HUES6 (cell line): Measurements from ENCODE around the gene TMF1.
A peak's percentile ranks its signal among the peaks of the same experiment; 100 is the strongest.

Experiments used
- H3K27ac ChIP-seq: 2 replicates; pipeline ENCODE4 v1.7.0; 2013; ENCODE audit warnings: low read depth, mild to moderate bottlenecking, low read length, inconsistent platforms
- H3K27me3 ChIP-seq: 2 replicates; pipeline ENCODE4 v1.6.1; 2013; ENCODE audit warnings: low read length; ENCODE audit not compliant: control insufficient read depth, insufficient read depth
- H3K36me3 ChIP-seq: 2 replicates; pipeline ENCODE4 v1.6.1; 2013; ENCODE audit warnings: low read length; ENCODE audit not compliant: control insufficient read depth, insufficient read depth
- H3K4me1 ChIP-seq: 2 replicates; pipeline ENCODE4 v1.6.1; 2013; ENCODE audit warnings: low read length; ENCODE audit not compliant: control insufficient read depth, insufficient read depth
- H3K4me3 ChIP-seq: 2 replicates; pipeline ENCODE4 v1.5.1; 2013; ENCODE audit warnings: low read depth, low read length
- H3K9ac ChIP-seq: one replicate; pipeline ENCODE4 v1.6.1; 2013; ENCODE audit warnings: mild to moderate bottlenecking, low read length
- H3K9me3 ChIP-seq: 2 replicates; pipeline ENCODE4 v1.6.1; 2013; ENCODE audit warnings: low read depth, low read length; ENCODE audit not compliant: control insufficient read depth, insufficient read depth

Gene TMF1

DNA sequence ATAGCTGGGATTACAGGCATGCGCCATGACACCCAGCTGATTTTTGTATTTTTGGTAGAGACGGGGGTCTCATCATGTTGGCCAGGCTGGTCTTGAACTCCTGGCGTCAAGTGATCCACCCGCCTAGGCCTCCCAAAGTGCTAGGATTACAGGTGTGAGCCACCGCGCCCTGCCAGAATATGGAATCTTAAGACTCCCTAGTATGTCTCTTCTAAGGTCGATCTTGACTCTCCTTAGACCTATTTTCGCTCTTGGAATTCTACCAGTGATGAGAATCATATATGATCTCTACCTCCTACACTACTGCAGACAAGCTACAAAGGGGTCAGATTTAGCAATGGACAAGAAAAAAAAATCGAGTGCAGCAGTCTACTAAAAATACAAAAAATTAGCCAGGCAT, 19.4 kb downstream of the TMF1 start:
- no peak overlapping the region for H3K27ac ChIP-seq
- no peaks in the 10 kb centered on the region for H3K27me3 ChIP-seq
- no peaks in the 10 kb centered on the region for H3K9me3 ChIP-seq
- H3K4me1 ChIP-seq, result no peaks in the 10 kb centered on the region
- no peak overlapping the region for H3K9ac ChIP-seq
- no peak overlapping the region for H3K4me3 ChIP-seq
- H3K36me3 ChIP-seq, result peaks cover 81% of the 10 kb centered on the region

DNA sequence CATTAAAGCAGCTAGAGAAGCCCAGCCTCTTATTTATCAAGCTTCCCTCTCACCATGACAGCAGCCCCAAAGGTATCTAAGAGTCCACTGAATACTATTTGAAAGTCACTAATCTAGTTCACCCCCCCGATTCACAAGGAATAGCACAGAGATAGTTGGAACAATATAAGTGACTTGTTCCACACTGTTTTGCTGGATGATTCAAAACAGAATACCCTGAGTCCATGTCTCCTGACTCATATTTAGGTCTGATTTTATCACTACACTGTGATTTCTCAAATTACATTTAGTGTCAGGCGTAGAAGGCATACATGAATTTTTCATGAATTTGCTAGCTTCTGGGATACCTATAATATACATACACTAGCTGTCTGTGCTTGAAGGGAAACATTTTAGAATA, 20.0 kb downstream of the TMF1 start:
- Histone ChIP-seq H3K27me3 (no peaks in the 10 kb centered on the region), H3K4me1 (no peaks in the 10 kb centered on the region), H3K9me3 (no peaks in the 10 kb centered on the region), H3K27ac (no peak overlapping the region), H3K9ac (no peak overlapping the region), H3K36me3 (peaks cover 86% of the 10 kb centered on the region), H3K4me3 (no peak overlapping the region)

GRCh38 chr3:69031635-69032034, 20.5 kb downstream of the TMF1 start:
- Histone ChIP-seq H3K9ac (no peak overlapping the region), H3K27me3 (no peaks in the 10 kb centered on the region), H3K27ac (no peak overlapping the region), H3K4me1 (no peaks in the 10 kb centered on the region), H3K36me3 (peaks cover 86% of the 10 kb centered on the region), H3K4me3 (no peak overlapping the region), H3K9me3 (no peaks in the 10 kb centered on the region)

- H3K36me3 ChIP-seq, result peaks cover 39% of the 10 kb centered on the region
- no peak overlapping the region for H3K9ac ChIP-seq
- H3K4me1 ChIP-seq, result no peaks in the 10 kb centered on the region
- H3K9me3 ChIP-seq, result no peaks in the 10 kb centered on the region
- no peak overlapping the region for H3K4me3 ChIP-seq
- no peaks in the 10 kb centered on the region for H3K27me3 ChIP-seq
- no peak overlapping the region for H3K27ac ChIP-seq
Observed at GRCh38 chr3:69020857-69021256, 31.3 kb downstream of the TMF1 start.

- peaks cover 35% of the 10 kb centered on the region for H3K36me3 ChIP-seq
- H3K27me3 ChIP-seq, result no peaks in the 10 kb centered on the region
Observed at GRCh38 chr3:69020424-69020823, 31.7 kb downstream of the TMF1 start.

DNA sequence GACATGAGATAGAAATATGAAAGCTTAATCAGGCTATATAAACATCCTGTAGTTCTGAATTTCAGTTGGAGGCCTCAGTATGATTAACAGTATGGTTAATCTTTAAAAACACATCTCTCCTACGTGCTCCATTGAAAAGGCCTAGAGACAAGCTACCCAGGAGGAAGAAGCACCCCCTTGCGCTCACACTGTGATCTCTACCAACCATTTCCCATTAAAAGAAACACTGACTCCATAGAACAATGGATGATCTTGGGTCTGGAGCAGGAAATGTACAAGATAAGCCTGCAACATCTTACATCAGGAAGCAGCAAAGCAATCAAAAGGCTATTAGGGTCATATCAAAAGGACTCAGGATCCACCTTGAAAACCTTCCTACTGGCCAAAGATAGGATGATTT, 35.2 kb downstream of the TMF1 start:
- H3K4me3 ChIP-seq, result no peak overlapping the region
- H3K27ac ChIP-seq, result no peak overlapping the region
- no peak overlapping the region for H3K9ac ChIP-seq
- H3K9me3 ChIP-seq, result no peaks in the 10 kb centered on the region
- peaks cover 28% of the 10 kb centered on the region for H3K4me1 ChIP-seq
- no peaks in the 10 kb centered on the region for H3K27me3 ChIP-seq
- H3K36me3 ChIP-seq, result peaks cover 3% of the 10 kb centered on the region; the same call in 1 of the 2 replicates

More at GRCh38 chr3:69020424-69020823, 31.7 kb downstream of the TMF1 start:
- Histone ChIP-seq H3K4me1 (peaks cover 3% of the 10 kb centered on the region; the same call in 1 of the 2 replicates), H3K27ac (no peak overlapping the region), H3K4me3 (no peak overlapping the region), H3K9ac (no peak overlapping the region), H3K9me3 (no peaks in the 10 kb centered on the region)

- H3K9me3 ChIP-seq, result no peaks in the 10 kb centered on the region
- no peaks in the 10 kb centered on the region for H3K27me3 ChIP-seq
- no peak overlapping the region for H3K4me3 ChIP-seq
- H3K9ac ChIP-seq, result no peak overlapping the region
- peaks cover 36% of the 10 kb centered on the region for H3K4me1 ChIP-seq
- no peak overlapping the region for H3K27ac ChIP-seq
- peaks cover 3% of the 10 kb centered on the region; the same call in 1 of the 2 replicates for H3K36me3 ChIP-seq
Observed at GRCh38 chr3:69016102-69016501, 36.0 kb downstream of the TMF1 start.

DNA sequence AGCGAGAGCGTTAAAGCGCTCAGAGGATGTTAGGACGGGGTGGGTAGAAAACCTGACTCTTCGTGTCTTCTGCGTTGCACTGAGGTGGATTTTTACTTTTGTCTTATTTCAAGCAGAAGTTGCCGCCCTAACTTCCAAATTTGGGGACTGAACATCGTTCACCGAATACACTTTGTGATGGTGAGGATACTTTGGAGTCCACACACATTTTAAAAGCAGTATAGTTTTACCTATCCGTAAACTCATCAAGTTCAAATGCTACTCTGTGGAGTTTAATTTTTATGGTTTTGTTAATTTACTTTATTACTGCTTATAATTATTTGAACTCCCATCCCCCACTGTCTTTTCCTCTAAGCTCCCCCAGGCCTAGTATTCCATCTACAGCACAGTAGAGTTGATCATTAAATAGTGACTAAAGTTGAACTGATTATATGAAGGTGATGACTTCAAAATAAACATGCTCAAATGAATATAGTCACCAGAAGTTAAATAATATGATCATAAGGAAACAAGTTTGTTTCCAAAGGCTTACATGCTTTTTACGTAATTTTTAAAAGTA, 38.0 kb downstream of the TMF1 start:
- Histone ChIP-seq H3K4me3 (peak overlapping the region; percentile 82), H3K27ac (peak overlapping the region; percentile 92; the same call in 1 of the 2 replicates)

GRCh38 chr3:69013253-69014021, 38.7 kb downstream of the TMF1 start, which contains the start of gene EOGT:
Gene EOGT, minus strand, starts transcription at chr3:69013684. Its CDS starts 3,838 bp downstream, at chr3:69009846.
- H3K27ac ChIP-seq, result peak within 1 kb of the TSS; percentile 92; the same call in 1 of the 2 replicates
- H3K4me3 ChIP-seq, result peak within 1 kb of the TSS; percentile 82
- H3K36me3 ChIP-seq, result peaks cover 14% of the 10 kb centered on the region; the same call in 1 of the 2 replicates

More for the DNA sequence above, 38.0 kb downstream of the TMF1 start:
- peaks cover 56% of the 10 kb centered on the region for H3K4me1 ChIP-seq
- H3K9ac ChIP-seq, result peak overlapping the region; percentile 97
- peaks cover 10% of the 10 kb centered on the region; the same call in 1 of the 2 replicates for H3K36me3 ChIP-seq
- H3K27me3 ChIP-seq, result no peaks in the 10 kb centered on the region
- no peaks in the 10 kb centered on the region for H3K9me3 ChIP-seq

GRCh38 chr3:69012800-69013252, 39.3 kb downstream of the TMF1 start:
- Histone ChIP-seq H3K9ac (peak overlapping the region; percentile 97), H3K4me1 (peaks cover 69% of the 10 kb centered on the region), H3K27me3 (no peaks in the 10 kb centered on the region), H3K9me3 (no peaks in the 10 kb centered on the region), H3K36me3 (peaks cover 21% of the 10 kb centered on the region), H3K4me3 (peak overlapping the region; percentile 82), H3K27ac (peak overlapping the region; percentile 92; the same call in 1 of the 2 replicates)

More at GRCh38 chr3:69013253-69014021, 38.7 kb downstream of the TMF1 start, which contains the start of gene EOGT:
- Histone ChIP-seq H3K4me1 (peaks cover 62% of the 10 kb centered on the region), H3K9ac (peak within 1 kb of the TSS; percentile 97), H3K27me3 (no peaks in the 10 kb centered on the region), H3K9me3 (no peaks in the 10 kb centered on the region)
